ENCODE results near the gene LACTB.

LACTB gene

GRCh38 chr15:63118854-63119253 is 2.8 kb upstream of the LACTB start:
- Histone ChIP-seq H2BK5ac (ENCODE audit: low read length) (no peak overlapping the region), H3K56ac (ENCODE audit: low read length) (no peak overlapping the region), H3K9ac (ENCODE audit: low read length) (no peak overlapping the region), H3K36me3 (ENCODE audit: control insufficient read depth, insufficient read depth, low read length) (no peaks in the 10 kb centered on the region), H3K79me1 (ENCODE audit: low read length) (no peaks in the 10 kb centered on the region), H3K4ac (ENCODE audit: low read depth, low read length) (no peak overlapping the region), H2BK15ac (replicated peaks; ENCODE audit: low read depth) (no peak overlapping the region), H4K5ac (ENCODE audit: low read length) (no peak overlapping the region), H3K23ac (ENCODE audit: low read length) (no peak overlapping the region), H4K8ac (ENCODE audit: low read depth, low read length) (no peak overlapping the region), H3K79me2 (ENCODE audit: control insufficient read depth, insufficient read depth, low read length) (no peaks in the 10 kb centered on the region), H2AK5ac (ENCODE audit: low read length) (no peak overlapping the region), H3K18ac (ENCODE audit: low read length) (no peak overlapping the region), H3K4me3 (ENCODE audit: low read length) (no peak overlapping the region), H3K4me1 (ENCODE audit: control insufficient read depth, low read depth, low read length) (peaks cover 2% of the 10 kb centered on the region), H3K27me3 (ENCODE audit: insufficient read depth, low read length, poor library complexity) (no peaks in the 10 kb centered on the region), H2BK120ac (ENCODE audit: low read depth, low read length) (no peak overlapping the region), H3K4me2 (ENCODE audit: low read length) (no peak overlapping the region), H3K27ac (ENCODE audit: low read depth, low read length) (no peak overlapping the region)
- no CpG with 5 or more reads among the region's 3 CpGs for WGBS (ENCODE audit: extremely low coverage, insufficient coverage, low lambda C conversion rate)
- no peak for DNase-seq

- peak; percentile 86 for DNase-seq
- Histone ChIP-seq H4K8ac (ENCODE audit: low read depth, low read length) (no peak overlapping the region), H4K5ac (ENCODE audit: low read length) (no peak overlapping the region), H3K56ac (ENCODE audit: low read length) (peak overlapping the region; percentile 87), H3K27me3 (ENCODE audit: insufficient read depth, low read length, poor library complexity) (no peaks in the 10 kb centered on the region), H3K9ac (ENCODE audit: low read length) (peak overlapping the region; percentile 73), H3K27ac (ENCODE audit: low read depth, low read length) (peak overlapping the region; percentile 43), H3K23ac (ENCODE audit: low read length) (no peak overlapping the region), H3K4me1 (ENCODE audit: control insufficient read depth, low read depth, low read length) (peaks cover 2% of the 10 kb centered on the region), H2BK5ac (ENCODE audit: low read length) (no peak overlapping the region), H3K4me3 (ENCODE audit: low read length) (peak overlapping the region; percentile 75), H3K4me2 (ENCODE audit: low read length) (peak overlapping the region; percentile 61), H2AK5ac (ENCODE audit: low read length) (no peak overlapping the region), H3K18ac (ENCODE audit: low read length) (no peak overlapping the region), H3K79me1 (ENCODE audit: low read length) (no peaks in the 10 kb centered on the region), H2BK120ac (ENCODE audit: low read depth, low read length) (no peak overlapping the region), H3K79me2 (ENCODE audit: control insufficient read depth, insufficient read depth, low read length) (no peaks in the 10 kb centered on the region), H3K36me3 (ENCODE audit: control insufficient read depth, insufficient read depth, low read length) (no peaks in the 10 kb centered on the region), H3K4ac (ENCODE audit: low read depth, low read length) (no peak overlapping the region), H2BK15ac (replicated peaks; ENCODE audit: low read depth) (no peak overlapping the region)
- WGBS (ENCODE audit: extremely low coverage, insufficient coverage, low lambda C conversion rate): no CpG with 5 or more reads among the region's 59 CpGs
These were observed 578 bp downstream of the LACTB start for GRCh38 chr15:63122002-63122875.

- H3K79me2 ChIP-seq (ENCODE audit: control insufficient read depth, insufficient read depth, low read length): no peaks in the 10 kb centered on the region
- no peak overlapping the region for H2BK5ac ChIP-seq (ENCODE audit: low read length)
- no CpG with 5 or more reads among the region's 9 CpGs for WGBS (ENCODE audit: extremely low coverage, insufficient coverage, low lambda C conversion rate)
- no peak overlapping the region for H2BK120ac ChIP-seq (ENCODE audit: low read depth, low read length)
- no peak overlapping the region for H3K4ac ChIP-seq (ENCODE audit: low read depth, low read length)
- H3K4me1 ChIP-seq (ENCODE audit: control insufficient read depth, low read depth, low read length): peaks cover 2% of the 10 kb centered on the region
- H3K4me2 ChIP-seq (ENCODE audit: low read length): no peak overlapping the region
- H3K79me1 ChIP-seq (ENCODE audit: low read length): no peaks in the 10 kb centered on the region
- no peak overlapping the region for H2BK15ac ChIP-seq (replicated peaks; ENCODE audit: low read depth)
- H3K23ac ChIP-seq (ENCODE audit: low read length): no peak overlapping the region
- DNase-seq: no peak
- H4K5ac ChIP-seq (ENCODE audit: low read length): no peak overlapping the region
- no peak overlapping the region for H2AK5ac ChIP-seq (ENCODE audit: low read length)
- no peak overlapping the region for H3K9ac ChIP-seq (ENCODE audit: low read length)
- H3K27me3 ChIP-seq (ENCODE audit: insufficient read depth, low read length, poor library complexity): no peaks in the 10 kb centered on the region
- no peak overlapping the region for H3K56ac ChIP-seq (ENCODE audit: low read length)
- no peak overlapping the region for H3K18ac ChIP-seq (ENCODE audit: low read length)
- H3K4me3 ChIP-seq (ENCODE audit: low read length): no peak overlapping the region
- no peak overlapping the region for H3K27ac ChIP-seq (ENCODE audit: low read depth, low read length)
- H3K36me3 ChIP-seq (ENCODE audit: control insufficient read depth, insufficient read depth, low read length): no peaks in the 10 kb centered on the region
- no peak overlapping the region for H4K8ac ChIP-seq (ENCODE audit: low read depth, low read length)
These were observed 2.8 kb downstream of the LACTB start for GRCh38 chr15:63124506-63124905.

GRCh38 chr15:63126726-63127125 is 5.1 kb downstream of the LACTB start:
- no peak overlapping the region for H3K18ac ChIP-seq (ENCODE audit: low read length)
- no peak overlapping the region for H3K4me2 ChIP-seq (ENCODE audit: low read length)
- no peaks in the 10 kb centered on the region for H3K27me3 ChIP-seq (ENCODE audit: insufficient read depth, low read length, poor library complexity)
- no peaks in the 10 kb centered on the region for H3K79me2 ChIP-seq (ENCODE audit: control insufficient read depth, insufficient read depth, low read length)
- no peaks in the 10 kb centered on the region for H3K79me1 ChIP-seq (ENCODE audit: low read length)
- WGBS (ENCODE audit: extremely low coverage, insufficient coverage, low lambda C conversion rate): no CpG with 5 or more reads among the region's 3 CpGs
- no peak overlapping the region for H2BK120ac ChIP-seq (ENCODE audit: low read depth, low read length)
- H2AK5ac ChIP-seq (ENCODE audit: low read length): no peak overlapping the region
- no peak for DNase-seq
- H3K23ac ChIP-seq (ENCODE audit: low read length): no peak overlapping the region
- H4K5ac ChIP-seq (ENCODE audit: low read length): no peak overlapping the region
- no peak overlapping the region for H3K27ac ChIP-seq (ENCODE audit: low read depth, low read length)
- no peaks in the 10 kb centered on the region for H3K4me1 ChIP-seq (ENCODE audit: control insufficient read depth, low read depth, low read length)
- no peak overlapping the region for H2BK15ac ChIP-seq (replicated peaks; ENCODE audit: low read depth)
- no peak overlapping the region for H2BK5ac ChIP-seq (ENCODE audit: low read length)
- H3K56ac ChIP-seq (ENCODE audit: low read length): no peak overlapping the region
- H3K4me3 ChIP-seq (ENCODE audit: low read length): no peak overlapping the region
- H3K36me3 ChIP-seq (ENCODE audit: control insufficient read depth, insufficient read depth, low read length): no peaks in the 10 kb centered on the region
- H3K9ac ChIP-seq (ENCODE audit: low read length): no peak overlapping the region
- H4K8ac ChIP-seq (ENCODE audit: low read depth, low read length): no peak overlapping the region
- H3K4ac ChIP-seq (ENCODE audit: low read depth, low read length): no peak overlapping the region

GRCh38 chr15:63133786-63134185 is 12.1 kb downstream of the LACTB start:
- no peak for DNase-seq
- Histone ChIP-seq H4K8ac (ENCODE audit: low read depth, low read length) (no peak overlapping the region), H3K18ac (ENCODE audit: low read length) (no peak overlapping the region), H2BK15ac (replicated peaks; ENCODE audit: low read depth) (no peak overlapping the region), H2AK5ac (ENCODE audit: low read length) (no peak overlapping the region), H3K79me1 (ENCODE audit: low read length) (no peaks in the 10 kb centered on the region), H3K23ac (ENCODE audit: low read length) (no peak overlapping the region), H3K4me1 (ENCODE audit: control insufficient read depth, low read depth, low read length) (no peaks in the 10 kb centered on the region), H3K36me3 (ENCODE audit: control insufficient read depth, insufficient read depth, low read length) (peaks cover 2% of the 10 kb centered on the region), H3K56ac (ENCODE audit: low read length) (no peak overlapping the region), H4K5ac (ENCODE audit: low read length) (no peak overlapping the region), H3K27me3 (ENCODE audit: insufficient read depth, low read length, poor library complexity) (no peaks in the 10 kb centered on the region), H3K79me2 (ENCODE audit: control insufficient read depth, insufficient read depth, low read length) (no peaks in the 10 kb centered on the region), H2BK5ac (ENCODE audit: low read length) (no peak overlapping the region), H3K27ac (ENCODE audit: low read depth, low read length) (no peak overlapping the region), H3K9ac (ENCODE audit: low read length) (no peak overlapping the region), H2BK120ac (ENCODE audit: low read depth, low read length) (no peak overlapping the region), H3K4me3 (ENCODE audit: low read length) (no peak overlapping the region), H3K4me2 (ENCODE audit: low read length) (no peak overlapping the region), H3K4ac (ENCODE audit: low read depth, low read length) (no peak overlapping the region)
- 100% methylated on average over 1 of the region's 1 CpG for WGBS (ENCODE audit: extremely low coverage, insufficient coverage, low lambda C conversion rate)

Measured in mesendoderm (in vitro differentiated cells).